T1000 (cell line): ENCODE results near the gene CST9.
"Not testable (repeated sequence)": the region's sequence is repeated elsewhere in the genome, so short reads cannot be mapped to it uniquely, and the experiment has no call there.

ENCODE experiments used
- DNase-seq: peaks from one replicate; lab custom pipeline; 2025; ENCODE audit warnings: mixed read lengths; lab: John Stamatoyannopoulos, UW

CST9 gene

DNA sequence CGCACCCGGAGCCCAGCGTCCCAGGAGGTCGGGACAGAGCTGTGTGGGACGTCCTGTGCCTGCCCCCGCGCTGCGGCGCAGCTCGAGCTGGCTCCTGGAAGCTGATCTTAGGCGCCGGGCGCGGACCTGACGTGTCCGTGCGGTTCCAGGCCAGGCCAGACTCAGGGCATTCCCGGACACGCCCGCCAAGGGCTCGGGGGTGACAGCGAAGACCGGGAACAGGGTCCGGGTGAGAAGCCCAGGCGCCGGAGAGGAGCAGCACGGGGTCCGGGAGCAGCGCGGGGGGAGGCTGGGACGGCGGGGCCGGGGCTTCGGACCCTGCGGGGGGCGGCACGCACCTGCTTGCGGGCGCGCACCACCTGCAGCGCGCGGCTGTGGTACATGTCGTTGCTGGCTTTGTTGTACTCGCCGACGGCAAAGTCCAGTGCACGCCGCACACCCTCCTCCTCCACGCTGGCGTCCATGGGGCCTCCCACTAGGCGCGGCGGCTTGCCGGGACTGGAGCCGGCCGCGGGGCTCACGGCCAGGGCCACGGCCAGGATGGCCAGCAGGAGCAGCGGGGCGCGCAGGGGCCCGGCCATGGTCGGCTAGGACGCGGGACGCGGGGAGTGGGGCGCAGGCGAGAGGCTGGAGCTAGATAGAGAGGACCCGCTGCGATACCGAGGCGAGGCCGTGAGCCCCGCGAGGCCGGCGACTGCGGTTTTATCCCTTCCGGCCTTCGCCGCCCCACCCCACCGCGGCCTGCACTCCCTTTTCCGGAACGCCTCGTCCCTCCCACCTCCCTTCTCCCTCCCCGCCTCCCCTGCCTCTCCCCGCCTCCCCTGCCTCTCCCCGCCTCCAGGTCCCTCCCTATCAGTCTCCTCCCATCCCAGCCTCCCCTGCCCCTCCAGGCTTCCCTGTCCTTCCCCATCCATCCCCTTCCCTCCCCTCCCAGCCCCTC, 31.8 kb upstream of the CST9 start, which contains the start of gene CST3:
Gene CST3, minus strand, starts transcription at position 674 of the 940 bp plus-strand sequence. Its CDS starts 93 bp downstream, at position 581.
- DNase-seq: peak; percentile 62

DNA sequence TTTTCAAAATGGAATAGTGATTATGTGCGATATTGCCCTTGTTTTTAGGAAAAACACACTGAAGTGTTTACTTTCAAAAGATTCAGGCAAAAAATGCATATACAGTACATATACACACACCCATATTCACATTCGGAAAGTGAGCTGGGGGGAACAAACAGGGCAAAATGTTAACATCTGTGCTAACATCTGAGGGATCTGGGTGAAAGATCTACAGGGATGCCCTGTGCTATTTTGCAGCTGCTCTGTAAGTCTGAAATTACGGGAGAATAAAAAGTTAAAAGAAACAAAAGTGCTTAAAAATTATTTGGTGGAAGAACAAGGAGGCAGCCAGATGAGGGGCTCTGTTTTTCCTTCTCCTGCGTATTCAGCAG, 31.2 kb upstream of the CST9 start:
- no peak for DNase-seq

DNA sequence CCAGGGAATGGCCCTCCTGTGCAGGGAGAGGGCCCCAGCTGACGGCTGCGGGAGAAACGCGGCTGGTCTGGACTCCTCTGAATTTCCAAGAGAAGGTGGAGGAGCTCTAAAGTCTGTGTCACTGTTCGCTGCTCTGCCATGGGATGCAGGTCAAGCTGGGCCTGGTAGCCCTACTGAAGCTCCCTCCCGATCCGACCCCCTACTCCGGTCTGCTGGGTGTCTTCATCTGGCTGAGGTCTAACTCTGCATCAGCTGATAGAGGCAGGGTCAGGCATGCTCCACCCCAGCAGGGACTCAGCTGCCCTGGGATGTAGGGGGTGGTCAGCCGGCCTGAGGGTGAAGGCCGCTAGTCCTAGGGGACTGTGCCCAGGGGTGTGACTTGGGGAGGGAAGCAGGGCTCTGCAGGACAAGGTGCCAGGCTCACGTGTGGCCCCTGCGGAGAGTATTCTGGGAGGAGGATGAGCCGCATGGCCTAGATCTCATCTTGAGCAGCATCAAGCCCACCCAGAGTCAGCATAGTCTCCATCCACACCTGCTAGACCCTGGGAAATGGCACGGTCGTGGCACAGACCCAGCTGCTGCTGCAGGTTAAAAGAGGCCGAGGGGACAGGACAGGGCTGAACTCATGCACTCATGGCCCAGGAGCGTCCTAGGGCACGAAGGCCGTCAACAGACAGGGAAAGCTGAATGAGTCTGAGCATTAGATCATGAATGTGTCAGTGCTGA, 30.6 kb upstream of the CST9 start:
- DNase-seq: no peak

DNA sequence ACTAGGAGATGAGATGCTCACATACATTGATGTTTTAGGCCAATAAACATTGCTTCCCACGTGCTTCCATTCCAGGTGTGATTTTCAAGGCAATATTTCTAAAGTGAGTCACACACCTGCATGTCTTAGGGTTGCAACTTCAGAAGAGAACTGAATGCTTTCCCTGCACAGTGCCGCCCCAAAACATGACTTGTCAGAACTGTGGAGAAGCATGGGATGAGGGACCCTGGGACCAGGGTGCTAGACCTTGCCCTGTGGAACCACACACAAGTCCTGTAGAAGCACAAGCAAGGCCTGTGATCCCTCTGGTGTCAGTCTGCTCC, 30.0 kb upstream of the CST9 start:
- not testable (repeated sequence) for DNase-seq

DNA sequence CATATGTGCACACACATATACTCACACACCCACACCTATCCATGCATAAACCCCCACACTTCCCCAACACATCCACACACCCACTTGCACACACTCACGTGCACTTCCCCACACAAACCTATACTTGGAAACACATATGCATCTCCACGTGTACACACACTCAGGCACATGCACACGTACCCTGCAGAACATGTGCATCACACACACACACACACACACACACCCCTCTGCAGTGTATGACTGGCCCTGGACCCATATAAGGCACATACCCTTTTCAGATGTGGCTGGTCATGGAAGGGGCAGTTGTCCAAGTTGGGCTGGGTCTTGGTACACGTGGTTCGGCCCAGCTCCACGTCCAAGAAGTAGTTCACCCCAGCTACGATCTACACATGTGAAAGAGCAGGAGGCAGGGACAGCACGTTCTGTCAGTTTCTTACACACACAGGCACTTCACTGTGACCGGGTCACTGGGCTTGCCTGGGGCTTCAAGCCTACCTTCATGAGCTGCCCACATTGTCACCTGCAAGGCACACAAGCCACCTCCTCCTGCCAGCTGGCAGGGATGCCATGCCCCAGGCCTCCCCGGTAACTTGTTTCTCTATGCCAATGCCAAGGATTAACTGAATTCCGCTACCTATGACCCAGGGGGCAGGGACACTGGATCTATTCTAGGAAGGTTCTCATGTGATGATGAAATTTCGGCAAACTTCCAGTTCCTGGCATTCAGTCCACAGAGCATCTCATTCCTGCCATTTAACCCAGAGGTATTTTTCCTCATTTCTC, 29.5 kb upstream of the CST9 start:
- no peak for DNase-seq

DNA sequence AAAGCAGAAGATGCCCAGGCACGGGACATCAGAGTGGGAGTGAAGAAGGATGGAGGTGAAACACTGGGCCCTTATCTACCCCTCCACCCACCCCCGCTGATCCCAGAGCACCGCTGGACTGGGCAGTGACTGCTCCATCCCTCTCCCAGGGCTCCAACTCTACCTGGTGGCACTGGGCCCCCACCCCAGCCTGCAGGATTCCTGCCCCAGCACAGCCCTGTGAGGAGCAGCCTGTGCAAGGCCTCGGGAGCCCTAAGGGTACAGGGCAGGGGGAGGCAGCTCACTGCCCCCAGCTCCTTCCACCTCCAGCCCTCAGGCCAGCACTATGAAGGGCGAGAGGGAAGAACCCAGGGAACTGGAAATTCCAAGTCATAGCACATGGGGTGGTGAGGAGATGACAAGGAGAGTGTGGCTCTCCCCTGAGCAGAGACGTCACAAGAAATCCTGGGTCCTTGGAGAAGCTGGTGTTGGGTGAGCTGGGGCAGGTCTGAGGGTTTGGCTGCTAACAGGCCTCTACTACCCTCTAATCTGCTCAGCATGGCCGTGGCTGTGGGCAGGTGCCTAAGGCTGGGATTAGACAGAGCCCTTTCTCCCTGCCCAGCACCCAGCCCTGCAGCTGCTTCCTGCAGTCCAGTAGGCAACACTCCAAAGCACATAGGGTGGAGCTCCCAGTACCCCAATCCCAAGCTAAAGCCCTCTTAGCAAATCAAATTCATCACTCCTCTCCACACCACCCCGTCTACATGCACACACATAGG, 28.5 kb upstream of the CST9 start:
- DNase-seq: no peak

DNA sequence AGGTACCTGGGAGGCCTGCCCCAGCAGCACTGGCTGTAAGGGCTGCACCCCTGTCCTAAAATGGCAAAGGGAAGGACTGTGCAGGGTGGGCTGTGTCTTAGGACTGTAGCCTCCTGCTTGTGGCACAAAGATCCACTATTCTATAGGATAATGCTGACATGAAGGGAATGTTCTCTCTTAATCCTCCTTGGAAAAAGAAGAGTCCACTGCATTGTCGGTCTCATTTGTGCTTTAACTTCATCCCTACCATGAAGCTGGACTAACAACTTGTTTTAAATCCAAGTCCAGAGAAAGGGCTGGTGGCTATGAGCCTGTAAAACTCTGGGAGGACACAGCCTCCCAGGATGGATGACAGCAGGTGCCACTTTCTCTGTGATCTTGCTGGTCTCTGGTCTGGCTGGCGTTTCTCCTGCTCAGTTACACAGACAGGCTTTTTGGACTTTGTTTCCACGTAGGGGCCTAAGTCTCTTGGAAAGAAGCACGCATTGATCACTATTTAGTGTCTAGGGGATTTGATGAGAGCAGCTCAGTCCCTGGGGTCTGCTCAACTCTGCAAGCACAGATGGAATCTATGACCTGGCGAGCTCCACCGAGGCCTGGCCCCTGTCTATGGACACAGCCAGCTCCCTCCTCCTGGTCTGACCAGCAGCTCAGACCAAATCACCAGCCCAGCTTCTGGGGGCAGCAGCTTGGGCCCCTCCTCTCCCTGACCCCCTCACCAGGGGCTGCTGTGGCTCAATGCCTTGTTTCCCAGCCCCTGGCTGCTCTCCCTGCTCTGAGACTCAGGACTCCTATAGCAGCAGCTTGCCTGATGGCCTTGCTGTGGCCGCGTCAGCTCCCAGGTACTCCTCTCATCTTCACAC, 27.2 kb upstream of the CST9 start:
- DNase-seq: no peak

DNA sequence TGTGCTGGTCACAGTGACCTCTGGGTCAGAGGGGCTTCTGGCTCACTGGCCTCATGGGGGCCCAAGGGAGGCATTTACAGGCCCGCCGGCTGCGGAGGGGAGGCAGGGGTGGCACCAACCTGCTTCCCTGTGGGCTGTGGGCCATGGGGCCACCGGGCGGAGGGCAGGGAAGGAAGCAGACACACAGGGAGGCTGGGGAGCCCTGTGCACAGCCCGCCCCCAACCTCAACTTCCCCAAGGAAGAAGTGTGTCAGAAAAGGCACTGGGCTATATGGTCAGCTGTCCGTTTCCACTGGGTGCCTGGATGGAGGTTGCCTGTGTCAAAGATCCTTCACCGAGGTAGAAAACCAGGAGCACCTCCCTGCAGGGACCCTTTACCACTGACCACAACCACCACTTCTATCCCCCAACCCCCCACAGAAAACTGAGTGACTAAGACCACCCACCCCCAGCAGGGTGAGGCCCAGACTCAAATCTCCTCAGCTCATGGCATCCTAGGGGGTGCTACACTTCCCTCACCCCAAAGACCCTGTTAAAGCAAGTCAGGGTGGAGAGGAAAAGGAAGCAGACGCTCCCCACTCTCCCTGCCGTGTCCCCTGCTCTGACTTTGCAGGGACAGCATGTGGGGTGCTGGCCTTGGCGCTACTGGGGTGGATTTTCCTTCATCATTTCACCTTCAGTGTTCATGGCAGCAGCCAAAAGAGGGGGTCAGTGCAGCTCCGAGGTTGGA, 26.4 kb upstream of the CST9 start:
- DNase-seq: no peak

DNA sequence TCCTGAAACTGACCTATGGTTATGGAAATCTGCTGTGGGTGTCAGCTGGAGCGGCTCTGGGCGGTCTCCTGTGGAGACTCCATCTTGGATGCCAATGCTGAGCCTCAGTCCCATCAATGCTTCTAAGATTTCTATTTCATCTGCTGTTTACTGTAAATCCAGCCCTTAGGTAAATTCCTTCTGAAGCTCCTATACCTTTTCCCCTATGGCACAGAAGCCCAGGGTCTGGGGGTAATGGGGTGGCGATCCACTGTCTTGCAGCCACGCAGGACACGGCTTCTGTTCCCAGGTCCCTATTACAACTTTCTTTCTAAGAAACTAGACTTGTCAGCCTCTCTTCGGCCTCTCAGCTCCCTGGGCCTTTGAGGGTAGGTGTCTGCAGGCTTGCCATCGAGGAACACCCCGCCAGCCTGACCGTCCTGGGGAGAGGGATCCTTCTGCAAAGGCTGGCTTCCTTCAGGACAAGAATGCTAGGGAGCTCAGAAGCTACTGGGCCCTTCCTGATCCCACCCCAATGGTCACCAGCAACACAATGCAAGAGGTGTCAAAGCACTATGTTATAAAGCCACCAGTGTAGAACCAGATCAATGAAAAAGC, 25.6 kb upstream of the CST9 start:
- DNase-seq: no peak

DNA sequence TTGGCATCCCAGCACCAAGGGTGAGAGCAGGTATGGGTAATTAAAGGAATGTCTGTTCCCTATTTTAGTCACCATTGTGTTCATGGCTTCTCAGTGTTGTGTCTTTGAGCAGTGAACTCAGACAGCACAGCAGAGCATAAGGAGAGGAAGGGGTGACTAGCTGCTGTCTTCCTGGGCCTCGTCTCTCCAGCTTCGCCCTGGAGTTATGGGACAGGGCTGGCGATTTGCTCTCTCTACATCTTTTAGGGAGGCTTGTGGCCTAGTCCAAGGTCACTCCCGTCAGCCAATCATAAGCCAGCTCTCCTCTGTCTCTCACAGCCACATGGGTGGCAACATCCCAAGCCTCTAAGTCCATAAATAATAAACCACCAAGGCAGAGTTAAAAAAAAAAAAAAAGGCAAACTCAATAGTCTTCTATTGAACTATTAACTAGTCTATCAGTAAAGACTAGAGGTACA, 24.7 kb upstream of the CST9 start:
- DNase-seq: no peak

DNA sequence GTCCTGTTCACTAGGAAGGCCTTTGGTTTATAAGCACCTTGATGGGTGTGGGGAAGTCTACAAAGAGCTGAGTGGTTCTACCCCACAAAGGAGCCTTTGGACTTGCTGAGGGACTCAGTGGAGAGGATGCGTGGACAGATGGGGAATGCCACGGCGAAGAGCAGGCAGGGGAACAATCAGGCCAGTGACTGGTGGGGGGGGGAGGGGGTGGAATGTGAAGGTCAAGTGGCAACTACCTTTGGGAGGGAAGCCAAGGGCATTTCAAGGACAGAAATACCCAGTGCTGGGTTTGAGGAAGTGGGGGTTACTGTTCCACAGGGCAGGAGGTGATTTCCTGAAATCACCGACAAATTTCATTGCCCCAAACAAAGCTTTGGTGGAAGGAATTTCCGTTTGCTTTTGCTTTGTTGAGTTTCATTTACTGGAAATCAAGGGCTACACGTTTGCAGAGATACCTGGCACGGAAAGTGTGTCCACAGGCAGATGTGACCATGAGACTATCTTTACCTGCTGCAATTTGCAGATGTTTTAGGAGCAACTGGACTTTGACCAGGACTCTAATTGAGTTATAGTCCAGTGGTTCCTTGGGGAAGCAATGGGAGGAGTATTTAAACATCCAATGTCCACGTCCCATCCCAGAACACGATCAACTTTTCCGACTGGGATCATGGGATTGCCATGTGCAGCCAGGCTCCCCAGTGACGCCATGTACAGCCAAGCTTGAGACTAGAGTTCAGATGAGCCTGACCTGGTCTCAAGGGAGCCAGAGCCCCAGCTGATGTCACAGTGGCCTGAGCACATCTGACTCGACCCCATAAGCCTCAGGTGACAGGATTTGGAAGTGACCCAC, 24.1 kb upstream of the CST9 start:
- DNase-seq: no peak

DNA sequence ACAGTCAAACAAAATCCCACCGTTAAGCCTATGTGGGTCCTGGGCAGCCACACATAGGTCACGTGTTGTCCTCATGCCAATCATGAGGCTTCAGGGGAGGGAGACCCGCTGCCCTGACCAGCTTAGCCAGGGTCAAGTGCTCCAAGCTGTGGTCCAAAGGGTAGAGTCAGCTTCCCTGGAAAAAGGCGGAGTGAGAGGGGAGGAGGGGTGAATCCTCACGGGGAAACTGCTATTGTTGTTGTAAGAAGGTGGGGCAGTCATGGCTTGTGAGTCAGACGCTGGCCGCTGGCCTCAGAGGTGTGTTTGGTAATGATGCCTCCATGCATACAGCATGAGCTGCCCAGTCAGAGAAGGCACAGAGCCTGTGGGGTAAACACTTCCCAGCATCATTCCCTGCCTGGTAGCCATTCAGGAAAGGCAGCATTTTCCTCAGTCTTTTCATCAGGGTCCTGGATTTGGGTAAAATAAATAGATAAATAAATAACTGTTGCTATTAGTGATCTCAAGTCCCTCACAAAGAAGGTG, 23.4 kb upstream of the CST9 start:
- peak; percentile 44 for DNase-seq

DNA sequence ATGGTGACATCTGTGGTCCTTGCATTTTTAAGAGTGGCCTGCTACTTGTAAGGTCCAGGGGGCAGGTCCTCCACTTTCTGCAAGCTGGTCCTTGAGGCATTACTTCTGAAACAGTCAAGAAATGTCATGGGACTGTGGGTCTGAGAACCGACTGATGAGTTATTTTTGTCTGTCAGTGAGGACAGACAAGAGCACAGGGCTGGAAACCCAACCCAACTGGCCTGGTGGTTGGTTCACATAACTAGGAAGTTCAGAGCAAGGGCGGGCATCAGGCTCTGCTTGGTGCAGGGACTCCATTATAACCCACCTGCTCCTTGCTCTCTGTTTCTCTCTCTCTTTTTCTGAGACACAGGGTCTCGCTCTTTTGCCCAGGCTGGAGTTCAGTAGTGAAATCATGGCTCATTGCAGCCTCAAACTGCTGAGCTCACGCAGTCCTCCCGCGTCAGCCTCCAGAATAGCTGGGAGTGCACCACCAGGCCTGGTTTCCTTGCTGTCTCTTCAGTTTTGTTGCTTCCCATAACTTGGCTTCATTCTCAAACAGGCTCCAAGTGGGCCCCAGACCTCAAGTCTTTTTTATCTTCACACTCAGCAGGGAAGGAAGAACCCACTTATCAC, 22.8 kb upstream of the CST9 start:
- no peak for DNase-seq

DNA sequence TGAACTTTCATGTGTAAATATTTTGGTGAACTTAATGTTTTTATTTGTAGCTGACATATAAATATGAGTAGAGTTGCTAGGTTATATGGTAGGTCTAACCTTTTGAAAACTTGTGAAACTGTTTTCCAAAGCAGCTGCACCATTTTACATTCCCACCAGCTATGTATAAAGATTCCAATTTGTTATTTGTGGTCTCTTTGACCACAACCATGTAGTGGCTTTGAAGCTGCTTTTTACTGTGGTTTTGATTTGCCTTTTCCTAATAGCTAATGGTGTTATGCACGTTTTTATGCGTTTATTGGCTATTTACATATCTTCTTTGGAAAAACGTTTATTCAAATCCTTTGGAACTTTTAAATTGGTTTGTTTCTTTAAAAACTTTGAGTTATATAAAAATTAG, 21.8 kb upstream of the CST9 start:
- no peak for DNase-seq

DNA sequence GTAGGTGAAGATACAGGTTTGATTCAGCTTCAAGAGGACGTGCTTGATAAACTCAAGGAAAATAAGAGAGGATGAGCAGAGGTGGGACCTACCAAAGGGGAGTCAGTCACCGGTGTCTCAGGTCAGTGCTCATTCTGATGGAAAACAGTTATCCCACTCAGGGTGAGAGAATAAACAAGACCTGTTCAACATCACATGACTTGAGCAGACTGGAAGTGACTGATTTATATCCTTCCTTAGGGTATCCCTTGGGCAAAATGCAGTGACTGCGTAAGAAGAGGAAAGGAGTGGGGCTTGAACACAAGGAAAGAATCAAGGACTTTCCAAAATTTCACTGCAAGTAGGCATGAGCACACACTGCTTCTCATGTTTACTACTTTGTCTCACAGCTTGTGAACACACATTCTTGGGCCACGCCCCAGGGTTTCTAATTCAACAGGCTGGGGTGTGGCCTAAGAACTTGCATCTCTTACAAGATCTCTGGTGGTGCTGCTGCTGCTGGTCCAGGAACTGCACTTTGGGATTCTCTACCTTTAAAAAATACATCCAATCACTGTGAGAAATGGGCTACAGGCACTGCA, 20.4 kb upstream of the CST9 start:
- no peak for DNase-seq

DNA sequence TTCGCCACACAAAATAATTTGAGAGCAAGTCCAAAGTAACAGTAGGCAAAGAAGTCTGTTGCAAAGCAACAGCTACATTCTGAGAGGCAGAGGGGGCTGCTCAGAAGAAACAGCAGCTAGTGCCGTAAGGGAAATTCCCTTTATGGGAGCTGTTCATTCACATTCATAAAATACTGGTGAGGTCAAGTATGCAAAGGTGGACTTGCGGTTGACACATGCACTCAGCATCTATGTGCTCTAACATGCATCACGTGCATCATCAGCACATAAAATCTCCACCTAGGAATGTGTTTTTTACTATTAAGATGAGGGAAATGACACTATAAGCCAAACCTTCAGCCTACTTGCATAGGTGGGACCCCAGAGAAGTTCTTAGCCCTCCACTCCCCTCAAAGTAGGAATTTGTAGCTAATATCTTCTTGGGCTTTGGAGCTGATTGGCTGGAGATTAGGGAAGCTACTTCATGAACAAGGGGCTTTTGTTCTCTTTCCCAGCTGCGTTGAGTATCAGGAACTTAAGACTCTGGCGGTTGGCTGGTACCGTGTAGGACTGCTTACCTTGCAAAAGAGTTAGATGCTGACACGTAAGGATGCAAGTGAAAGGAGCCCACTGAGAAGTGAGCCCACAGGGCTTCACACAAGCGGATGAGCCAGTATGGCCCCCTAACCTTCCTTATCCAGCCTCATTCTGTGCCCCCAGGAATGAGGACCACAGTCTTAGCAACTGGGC, 19.7 kb upstream of the CST9 start:
- no peak for DNase-seq

DNA sequence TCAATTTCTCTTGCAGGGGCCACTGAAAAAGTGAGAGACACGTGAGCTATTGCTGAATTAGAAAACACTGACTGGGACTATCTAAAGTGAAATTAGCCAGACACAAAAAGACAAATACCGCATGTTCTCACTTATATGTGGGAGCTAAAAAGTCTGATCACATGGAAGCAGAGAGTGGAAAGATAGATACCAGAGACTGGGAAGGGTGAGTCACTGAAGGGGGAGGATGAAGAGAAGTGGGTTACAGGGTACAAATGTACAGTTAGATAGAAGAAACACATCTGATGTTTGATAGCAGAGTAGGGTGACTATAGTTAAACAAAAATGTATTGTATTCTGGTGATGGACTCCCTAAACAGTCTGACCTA, 18.6 kb upstream of the CST9 start:
- no peak for DNase-seq
